Uterus (tissue), 4 donors: ENCODE data around the gene BNC2. TPM values are rescaled to one million over a fixed set of nuclear protein-coding genes. Genes with fewer than 3 reads are reported as not detected.

ENCODE experiments used
- DNase-seq, 2 donors: peaks; one replicate each; pipeline ENCODE4 v3.0.0-alpha.2; 2019 to 2020
- H3K27ac ChIP-seq, 2 donors: fragments of 200-600 bp; sonication (generic); 1 replicate in 1 of 2; 2 replicates in 1 of 2; pipeline ENCODE4 v1.5.1; 2016 to 2018
- H3K27me3 ChIP-seq, 2 donors: fragments of 200-600 bp; sonication (generic); one replicate each; pipeline ENCODE4 v1.5.1; 2018 to 2019; ENCODE audit warnings: control low read depth in 1 of 2
- H3K36me3 ChIP-seq, 2 donors: fragments of 200-600 bp; sonication (generic); one replicate each; pipeline ENCODE4 v1.5.1; 2019; ENCODE audit warnings: control low read depth in 1 of 2
- H3K4me1 ChIP-seq, 2 donors: fragments of 200-600 bp; sonication (generic); one replicate each; pipeline ENCODE4 v1.5.1; 2018 to 2019; ENCODE audit warnings: control low read depth in 1 of 2
- H3K4me3 ChIP-seq, 2 donors: fragments of 200-600 bp; sonication (generic); 1 replicate in 1 of 2; 2 replicates in 1 of 2; pipeline ENCODE4 v1.5.1; 2018 to 2019; ENCODE audit warnings: mild to moderate bottlenecking in 1 of 2
- H3K9me3 ChIP-seq, 2 donors: fragments of 200-600 bp; sonication (generic); one replicate each; pipeline ENCODE4 v1.5.1; 2019; ENCODE audit warnings: control low read depth in 1 of 2
- CTCF ChIP-seq, 4 experiments: fragments of 200-600 bp in 2 of 4; fragments of 450-650 bp in 2 of 4; sonication (generic) in 2 of 4; IDR thresholded peaks; one replicate each; pipeline ENCODE4 v1.5.1; 2016 to 2019; ENCODE audit warnings: antibody characterized with exemption in 4 of 4, mild to moderate bottlenecking in 2 of 4, moderate library complexity in 1 of 4
- POLR2A ChIP-seq, 2 donors: fragments of 450-650 bp; IDR thresholded peaks; one replicate each; pipeline ENCODE4 v1.6.1; 2016; ENCODE audit warnings: antibody characterized with exemption in 2 of 2, mild to moderate bottlenecking in 1 of 2, moderate library complexity in 1 of 2
- intact Hi-C: fragments of 100-400 bp; cut with DNase I; formaldehyde crosslinking; loops from one replicate; pipeline ENCODE4 v1.15.1; 2023; ENCODE audit warnings: low total_unique reads
- total RNA-seq, 4 donors: library from RNA; depleted of rRNA in 3 of 4; stranded (reverse); fragments of >200 nt in 3 of 4; gene quantifications; one replicate each; pipeline versions ENCODE4 v1.1.0 to v1.2.4, GENCODE V29; 2014 to 2023
- donor health status: DM: yes; HTN: yes; CAD: no.

Gene BNC2
- total RNA-seq, 4 donors from 2014 or later: 85.9 to 293 (median 93.4) TPM

DNA sequence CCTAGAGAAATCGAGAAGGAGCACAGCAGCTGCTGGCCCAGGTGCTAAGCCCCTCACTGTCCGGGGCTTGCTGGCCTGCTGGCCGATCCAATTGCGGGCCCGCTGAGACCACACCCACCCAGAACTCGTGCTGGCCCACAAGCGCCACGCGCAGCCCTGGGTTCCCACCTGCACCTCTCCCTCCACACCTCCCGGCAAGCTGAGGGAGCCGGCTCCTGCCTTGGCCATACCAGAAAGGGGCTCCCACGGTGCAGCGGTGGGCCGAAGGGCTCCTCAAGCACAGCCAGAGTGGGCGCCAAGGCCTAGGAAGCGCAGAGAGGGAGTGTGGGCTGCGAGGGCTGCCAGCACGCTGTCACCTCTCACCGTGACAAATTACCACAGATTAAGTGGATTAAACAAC lies 6.8 kb upstream of the BNC2 start:
- Histone ChIP-seq H3K4me1 (no peaks in the 10 kb centered on the region), H3K36me3 (no peaks in the 10 kb centered on the region), H3K9me3 (no peaks in the 10 kb centered on the region), H3K4me3 (no peak overlapping the region), H3K27me3 (no peaks in the 10 kb centered on the region), H3K27ac (no peak overlapping the region)
- no peak for DNase-seq
- intact Hi-C loops: no loop called here
- TF ChIP-seq CTCF (IDR thresholded peaks at IDR 0.05): no peak
- no peak for TF ChIP-seq POLR2A (IDR thresholded peaks at IDR 0.05)

GRCh38 chr9:16873126-16873802 lies 2.8 kb upstream of the BNC2 start:
- H3K27ac ChIP-seq: peak overlapping the region in 1 of 2 donors; percentile 4
- intact Hi-C loops: loop anchor here (5.0 kb wide), 1 partner anchor 301 kb away; no protein-coding TSS in a partner anchor

GRCh38 chr9:16871336-16872151 lies 1.1 kb upstream of the BNC2 start:
- TF ChIP-seq POLR2A (IDR thresholded peaks at IDR 0.05) (peak in 1 of 2 donors; percentile 33), CTCF (IDR thresholded peaks at IDR 0.05) (peak in 1 of 4 experiments; percentile 12)
- Histone ChIP-seq H3K4me3 (peak overlapping the region; percentile 69 to 97), H3K27ac (peak overlapping the region; percentile 96 to 99), H3K27me3 (no peaks in the 10 kb centered on the region), H3K9me3 (no peaks in the 10 kb centered on the region), H3K36me3 (no peaks in the 10 kb centered on the region), H3K4me1 (no peaks in the 10 kb centered on the region)
- peak; percentile 61 to 76 for DNase-seq
- intact Hi-C loops: loop anchor here (5.0 kb wide), 1 partner anchor 299 kb away; no protein-coding TSS in a partner anchor

More at GRCh38 chr9:16873126-16873802, 2.8 kb upstream of the BNC2 start:
- TF ChIP-seq CTCF (IDR thresholded peaks at IDR 0.05): no peak
- no peak for TF ChIP-seq POLR2A (IDR thresholded peaks at IDR 0.05)
- H3K4me1 ChIP-seq: no peaks in the 10 kb centered on the region
- H3K9me3 ChIP-seq: no peaks in the 10 kb centered on the region
- DNase-seq: no peak
- no peaks in the 10 kb centered on the region for H3K27me3 ChIP-seq
- H3K36me3 ChIP-seq: no peaks in the 10 kb centered on the region
- no peak overlapping the region for H3K4me3 ChIP-seq

- peak in 1 of 2 donors; percentile 32 for DNase-seq
- TF ChIP-seq CTCF (IDR thresholded peaks at IDR 0.05) (no peak), POLR2A (IDR thresholded peaks at IDR 0.05) (no peak)
- intact Hi-C loops: loop anchor here (5.0 kb wide), 1 partner anchor 298 kb away; no protein-coding TSS in a partner anchor
Observed at GRCh38 chr9:16869882-16870595, 431 bp downstream of the BNC2 start.

More at GRCh38 chr9:16869882-16870595, 431 bp downstream of the BNC2 start:
- Histone ChIP-seq H3K27me3 (no peaks in the 10 kb centered on the region), H3K9me3 (no peaks in the 10 kb centered on the region), H3K36me3 (no peaks in the 10 kb centered on the region), H3K27ac (peak overlapping the region; percentile 96 to 99), H3K4me1 (no peaks in the 10 kb centered on the region), H3K4me3 (peak overlapping the region; percentile 69 to 97)
